Fibroblast of skin of scalp (primary cell): ENCODE results near the gene ZDHHC23. TPM values are rescaled to one million over a fixed set of nuclear protein-coding genes. Genes with fewer than 3 reads are reported as not detected.
A peak's percentile ranks its signal among the peaks of the same experiment; 100 is the strongest.

Experiments
- DNase-seq: peaks from one replicate; pipeline ENCODE4 v3.0.0-alpha.2; 2013
- polyA plus RNA-seq, 2 experiments: library from polyadenylated mRNA; unstranded; fragments of 120-200 nt; gene quantifications; one replicate each; pipeline ENCODE4 v1.2.1, GENCODE V29; 2013; ENCODE audit not compliant: insufficient read length in 2 of 2

The ZDHHC23 gene
- polyA plus RNA-seq (2013, experiment 1 of 2; ENCODE audit: insufficient read length), result 0.34 TPM
- polyA plus RNA-seq (2013, experiment 2 of 2; ENCODE audit: insufficient read length), result 0.30 TPM

DNA sequence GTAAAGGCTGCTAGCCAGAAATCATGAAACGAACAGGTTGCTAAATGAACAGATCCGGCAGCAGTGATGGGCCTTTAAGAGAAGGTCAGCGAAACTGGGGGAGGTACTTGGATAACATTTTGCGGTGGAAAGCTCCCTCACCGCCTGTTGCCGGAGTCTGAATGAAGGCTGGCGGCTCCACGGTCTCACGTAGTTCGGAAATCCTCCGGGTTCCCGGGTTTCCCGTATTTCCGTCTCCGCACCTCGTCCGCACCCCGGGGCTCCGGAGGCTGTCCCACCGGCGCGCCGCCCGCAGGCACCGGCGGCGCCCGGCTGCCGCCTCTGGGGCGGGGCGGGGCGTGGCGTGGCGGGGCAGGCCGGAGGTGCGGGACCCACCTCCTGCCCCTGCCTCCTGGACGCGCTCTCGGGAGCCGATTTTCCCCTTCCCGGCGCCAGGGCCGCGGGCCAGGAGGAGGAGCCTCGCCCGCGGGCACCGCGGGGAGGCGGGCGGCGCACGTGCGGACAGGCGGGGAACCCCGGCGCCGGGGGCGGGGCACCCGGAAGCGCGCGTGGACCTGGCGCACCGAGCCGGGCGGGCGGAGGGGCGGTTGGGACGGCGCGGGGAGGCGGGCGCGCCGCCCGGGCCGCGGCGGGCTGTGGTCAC is at the start of gene ZDHHC23:
Gene ZDHHC23, plus strand, starts transcription at position 642 of the 643 bp plus-strand sequence. CDS start 790 bp downstream, outside the sequence.
- DNase-seq, result peak; percentile 26

DNA sequence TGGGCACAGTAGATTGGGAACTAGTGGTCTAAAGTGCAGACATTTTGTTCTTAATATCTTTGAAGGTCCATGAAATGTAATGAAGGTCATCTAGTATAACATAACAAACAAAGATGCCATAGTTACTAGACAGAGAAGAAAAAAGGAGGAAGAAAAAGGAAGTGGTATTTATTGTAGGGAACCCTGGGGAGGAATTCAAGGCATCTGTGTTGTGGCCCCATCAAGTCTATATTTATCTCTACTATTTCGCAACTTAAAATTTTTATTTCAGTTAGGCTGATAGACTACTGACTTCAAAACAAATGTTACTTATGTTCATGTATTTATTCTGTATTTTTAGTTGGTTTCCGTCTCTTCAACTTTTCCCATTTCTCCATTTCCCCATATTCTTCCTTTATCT is 48.9 kb upstream of the ZDHHC23 start:
- DNase-seq, result peak; percentile 63

DNA sequence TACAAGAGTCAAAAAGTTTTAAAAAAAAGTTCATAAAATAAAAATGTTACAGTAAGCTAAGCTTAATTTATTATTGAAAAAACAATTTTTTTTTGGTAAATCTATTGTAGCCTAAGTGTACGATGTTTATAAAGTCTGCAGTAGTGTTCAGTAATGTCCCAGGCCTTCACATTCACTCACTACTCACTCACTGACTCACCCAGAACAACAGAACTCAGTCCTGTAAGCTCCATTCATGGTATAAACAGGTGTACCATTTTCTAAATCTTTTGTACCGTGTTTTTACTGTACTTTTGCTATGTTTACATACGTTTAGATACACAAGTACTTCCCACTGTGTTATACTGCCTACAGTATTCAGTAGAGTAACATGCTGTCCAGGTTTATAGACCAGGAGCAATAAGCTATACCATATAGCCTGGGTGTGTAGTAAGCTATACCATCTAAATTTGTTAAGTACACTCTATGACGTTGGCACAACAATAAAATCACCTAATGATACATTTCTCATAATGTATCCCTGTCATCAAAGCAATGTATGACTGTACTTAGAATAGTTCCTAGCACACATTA is 41.2 kb upstream of the ZDHHC23 start:
- no peak for DNase-seq

DNA sequence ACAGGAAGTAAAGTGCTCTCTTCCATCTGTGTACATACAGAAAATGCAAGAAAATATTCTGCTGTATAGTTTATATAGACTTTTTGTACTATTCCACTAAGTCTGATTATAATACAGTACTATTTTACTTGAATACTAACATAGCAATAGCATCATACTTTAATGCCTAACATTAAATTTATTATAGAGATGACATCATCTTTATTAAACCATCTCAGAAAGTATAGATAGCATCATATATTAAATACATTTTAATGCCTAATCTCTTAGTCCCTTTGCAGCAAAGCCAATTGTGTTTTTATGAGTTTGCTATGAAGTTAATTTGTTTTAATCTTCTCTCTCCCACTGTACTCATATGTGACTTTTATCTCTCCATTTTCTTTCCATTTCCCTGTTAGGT is 39.7 kb upstream of the ZDHHC23 start:
- DNase-seq, result no peak

DNA sequence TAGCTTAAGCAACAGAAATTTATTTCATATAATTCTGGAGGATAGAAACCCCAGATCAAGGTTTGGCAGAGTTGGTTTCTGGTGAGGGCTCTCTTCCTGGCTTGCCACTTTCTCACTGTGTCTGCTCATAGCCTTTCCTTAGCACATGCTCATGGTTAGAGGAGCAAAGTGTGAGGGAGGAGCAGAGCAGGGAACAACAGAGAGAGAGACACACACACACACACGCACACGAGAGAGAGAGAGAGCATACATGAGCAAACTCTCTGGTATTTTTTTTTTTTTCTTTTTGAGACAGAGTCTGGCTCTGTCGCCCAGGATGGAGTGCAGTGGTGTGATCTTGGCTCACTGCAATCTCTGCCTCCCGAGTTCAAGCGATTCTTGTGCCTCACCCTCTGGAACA is 36.8 kb upstream of the ZDHHC23 start:
- DNase-seq, result peak; percentile 24

DNA sequence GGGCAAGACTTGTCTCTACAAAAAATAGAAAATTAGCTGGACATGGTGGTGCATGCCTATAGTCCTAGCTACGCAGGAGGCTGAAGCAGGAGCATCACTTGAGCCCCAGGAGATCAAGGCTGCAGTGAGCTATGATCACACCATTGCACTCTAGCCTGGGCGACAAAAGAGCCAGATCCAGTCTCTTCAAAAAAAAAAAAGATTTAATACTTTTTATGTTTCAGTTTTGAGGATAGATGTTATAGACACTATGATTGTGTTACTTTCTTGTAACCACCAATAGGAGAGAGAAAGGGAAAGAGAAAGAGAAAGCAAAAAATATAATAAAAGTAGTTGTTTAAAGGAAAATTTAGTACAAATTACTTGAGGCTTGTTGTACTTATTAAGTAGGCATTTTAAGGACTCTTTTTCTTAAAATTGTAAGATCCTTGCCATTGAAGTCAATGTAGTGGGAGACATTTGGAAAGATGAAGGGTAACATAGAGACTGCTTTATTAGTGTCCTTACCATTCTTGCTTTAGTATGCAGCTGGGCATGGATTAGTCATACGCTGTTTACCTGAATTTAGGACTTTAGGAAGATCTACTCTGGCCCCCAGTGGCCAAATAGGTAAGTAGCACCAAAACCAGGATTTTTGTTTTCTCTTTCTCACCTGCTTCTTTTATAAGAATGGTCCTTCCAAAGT is 35.1 kb upstream of the ZDHHC23 start:
- peak; percentile 38 for DNase-seq

DNA sequence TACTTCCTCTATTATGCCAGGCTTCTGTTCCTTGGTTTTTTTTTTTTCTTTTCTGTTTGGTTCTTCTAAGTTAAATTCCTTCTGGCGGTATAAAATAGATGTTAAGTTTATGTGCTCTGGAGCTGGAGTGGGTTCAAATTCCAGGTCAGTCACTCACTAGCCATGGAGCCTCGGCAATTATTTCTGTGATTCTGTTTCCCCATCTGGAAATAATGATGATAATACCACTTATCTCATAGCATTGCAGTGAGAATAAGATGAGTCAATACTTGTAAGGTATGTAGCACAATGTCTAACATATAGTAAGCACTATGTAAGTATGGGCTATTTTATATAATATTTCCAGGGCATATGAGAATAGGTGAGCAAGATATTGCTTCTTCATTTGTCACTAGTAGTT is 33.2 kb upstream of the ZDHHC23 start:
- DNase-seq, result peak; percentile 88

DNA sequence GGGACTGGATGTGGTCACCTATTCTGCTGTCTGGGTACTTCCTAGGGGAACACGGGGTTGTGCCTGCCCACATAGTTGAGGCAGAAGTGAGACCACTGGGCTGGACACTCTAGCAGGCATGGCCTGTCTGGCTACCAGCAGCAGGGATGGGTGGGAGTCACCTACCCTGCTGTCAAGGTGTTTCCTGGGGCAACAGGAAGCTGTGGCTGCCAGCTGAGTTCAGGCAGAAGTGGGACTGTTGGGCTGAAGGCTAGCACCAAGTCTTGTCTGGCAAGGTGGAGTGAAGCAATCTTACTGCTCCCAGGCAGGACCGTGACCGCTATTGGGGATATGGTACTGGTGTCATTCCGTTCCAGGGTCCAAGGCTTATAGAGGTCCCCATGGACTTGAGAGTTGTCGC is 20.3 kb upstream of the ZDHHC23 start:
- no peak for DNase-seq

- no peak for DNase-seq
These were observed 982 bp upstream of the ZDHHC23 start for GRCh38 chr3:113946831-113947230.

DNA sequence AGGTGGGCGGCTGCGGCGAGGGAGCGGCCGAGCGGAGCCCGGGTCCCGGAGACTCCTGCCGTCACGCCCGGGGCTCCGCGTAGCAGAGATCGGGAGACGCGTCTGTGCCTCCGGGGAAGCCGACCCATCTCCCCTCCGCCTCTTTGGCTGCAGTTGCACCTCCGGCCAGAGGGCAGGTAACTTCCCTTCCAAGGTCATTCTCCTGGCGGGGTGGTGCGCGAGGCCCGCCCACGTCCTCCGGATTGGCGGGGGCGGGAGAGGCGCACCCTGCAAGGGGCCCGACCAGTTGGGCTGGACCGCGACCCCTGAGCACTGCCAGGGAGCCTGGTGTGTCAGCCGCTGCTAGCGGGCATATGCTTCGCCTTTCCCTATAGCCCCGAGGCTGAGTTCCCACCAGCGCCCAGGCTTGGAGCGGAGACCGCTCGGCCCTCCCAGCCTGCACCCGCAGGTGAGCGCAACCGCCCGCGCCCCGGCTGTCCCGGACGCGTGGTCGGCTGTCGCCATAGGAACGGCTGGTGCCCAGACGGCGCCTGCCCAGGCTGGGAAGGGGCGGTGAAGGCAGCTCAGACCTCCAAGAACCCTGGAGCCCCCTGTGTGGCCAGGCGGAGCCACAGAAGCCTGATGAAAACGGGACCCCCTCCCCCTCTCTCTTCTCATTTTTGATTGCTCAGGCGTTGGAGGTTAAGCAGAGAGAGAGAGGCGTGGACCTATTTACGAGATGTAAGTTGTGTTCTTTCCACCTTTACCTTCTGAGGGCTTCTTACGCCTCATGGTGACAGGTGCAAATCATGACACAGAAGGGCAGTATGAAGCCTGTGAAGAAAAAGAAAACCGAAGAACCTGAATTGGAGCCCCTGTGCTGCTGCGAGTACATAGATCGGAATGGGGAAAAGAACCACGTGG is 453 bp downstream of the ZDHHC23 start:
- DNase-seq, result no peak

DNA sequence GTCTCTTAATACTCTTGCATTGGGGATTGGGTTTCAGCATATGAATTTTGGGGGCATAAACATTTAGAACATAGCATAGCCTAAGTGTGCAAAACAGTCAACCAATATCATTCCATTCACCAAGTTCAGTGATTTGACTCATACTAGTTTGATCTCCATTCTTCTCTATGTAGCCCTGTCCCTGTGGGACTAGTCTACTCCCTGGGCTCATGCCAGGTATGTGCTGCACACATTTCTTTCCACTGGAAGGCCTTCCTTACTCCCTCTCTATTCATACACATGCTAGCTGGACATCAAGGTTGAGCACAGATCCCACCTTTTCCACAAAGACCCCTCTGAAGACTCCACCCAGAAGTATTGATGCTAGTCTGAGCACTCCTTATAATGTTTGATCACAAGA is 5.1 kb downstream of the ZDHHC23 start:
- peak; percentile 32 for DNase-seq

- no peak for DNase-seq
These were observed 5.9 kb downstream of the ZDHHC23 start for GRCh38 chr3:113953677-113954076.

- no peak for DNase-seq
These were observed 6.4 kb downstream of the ZDHHC23 start for GRCh38 chr3:113954091-113954685.

GRCh38 chr3:113963879-113964278 is 16.1 kb downstream of the ZDHHC23 start:
- DNase-seq, result no peak

- DNase-seq, result no peak
These were observed 18.4 kb downstream of the ZDHHC23 start for GRCh38 chr3:113966172-113966571.

DNA sequence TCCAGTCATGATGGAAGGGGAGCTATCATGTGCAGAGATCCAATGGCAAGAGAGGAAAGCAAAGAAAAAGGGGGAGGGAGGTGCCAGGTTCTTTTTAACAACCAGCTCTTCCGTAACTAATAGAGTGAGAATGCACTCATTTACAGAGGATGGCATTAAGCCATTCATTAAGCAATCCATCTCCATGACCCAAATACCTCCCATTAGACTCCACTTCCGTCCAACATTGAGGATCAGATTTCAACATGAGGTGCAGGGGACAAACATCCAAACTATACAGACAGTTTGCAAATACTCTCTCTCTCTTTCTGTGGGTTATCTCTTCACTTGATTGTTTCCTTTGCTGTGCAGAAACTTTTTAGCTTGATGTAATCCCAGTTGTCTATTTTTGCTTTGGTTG is 21.2 kb downstream of the ZDHHC23 start:
- DNase-seq, result no peak

- DNase-seq, result no peak
These were observed 30.0 kb downstream of the ZDHHC23 start for GRCh38 chr3:113977822-113978221.

DNA sequence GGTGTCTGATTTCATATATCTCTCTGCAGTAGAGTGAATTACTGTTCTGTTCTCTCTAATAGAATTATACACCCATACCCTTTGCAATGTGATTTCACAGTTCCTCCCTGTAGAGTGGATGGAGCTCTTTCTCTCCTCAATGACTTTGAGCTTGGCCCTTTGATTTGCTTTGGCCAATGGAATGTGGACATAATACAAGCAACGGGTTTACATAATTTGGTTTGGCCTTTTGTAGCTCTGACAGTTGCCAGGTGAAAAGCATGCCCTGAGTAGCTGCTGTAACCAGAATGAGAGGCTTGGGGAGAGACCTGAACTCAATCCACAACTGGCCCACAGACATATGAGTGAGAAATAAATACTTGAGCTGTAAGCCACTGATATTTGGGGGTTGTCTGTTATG is 32.1 kb downstream of the ZDHHC23 start:
- DNase-seq, result no peak

GRCh38 chr3:113981803-113982202 is 34.0 kb downstream of the ZDHHC23 start:
- DNase-seq, result no peak

DNA sequence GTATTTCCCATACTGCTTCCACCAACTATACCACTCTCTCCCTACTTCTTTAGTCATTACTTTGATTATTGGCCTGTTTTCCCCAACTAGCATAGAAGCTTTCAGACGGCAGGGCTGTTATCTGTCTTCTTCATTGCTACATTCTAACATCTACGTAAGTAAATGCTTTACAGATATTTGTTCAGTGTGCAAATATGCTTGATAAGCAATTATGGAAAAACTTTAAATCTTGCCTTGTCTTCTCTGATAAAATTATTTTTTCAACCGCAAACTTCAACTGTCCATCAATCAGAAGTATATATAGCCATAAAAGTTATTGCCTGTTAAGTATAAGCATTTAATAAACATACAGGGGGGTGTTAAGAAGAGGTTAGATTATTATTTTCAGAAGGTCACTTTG is 35.7 kb downstream of the ZDHHC23 start:
- DNase-seq, result no peak

GRCh38 chr3:113985541-113985940 is 37.7 kb downstream of the ZDHHC23 start:
- no peak for DNase-seq

DNA sequence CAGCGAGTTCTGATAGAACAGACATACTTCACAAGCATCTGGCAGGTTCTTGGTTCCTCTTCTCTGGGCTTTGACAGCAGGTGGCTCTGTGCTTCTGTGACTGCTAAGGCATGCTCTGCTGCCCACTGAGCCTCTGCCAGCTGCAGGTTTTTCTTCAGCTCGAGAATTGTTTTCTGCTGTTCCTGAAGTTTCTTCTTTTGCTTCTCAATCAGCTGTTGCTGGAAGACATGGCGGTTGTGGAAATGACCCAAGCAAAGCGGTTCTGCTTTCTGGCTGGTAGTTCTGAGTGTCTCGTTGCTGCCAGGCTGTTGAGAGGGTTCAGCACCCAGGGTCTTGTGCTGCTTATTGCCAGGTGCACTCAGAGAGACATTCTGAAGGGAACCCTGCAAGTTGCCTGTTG is 57.7 kb downstream of the ZDHHC23 start:
- DNase-seq, result no peak
